Hematopoietic multipotent progenitor cell treated with erythropoietin and hydrocortisone succinate and interleukin-3 and kit ligand, for 15 days (in vitro differentiated cells): Measurements from ENCODE around the gene PRICKLE4.
A peak's percentile ranks its signal among the peaks of the same experiment; 100 is the strongest.

Experiments used
- DNase-seq: peaks from one replicate; pipeline ENCODE4 v3.0.0-alpha.2; 2015; ENCODE audit warnings: low spot score

Gene PRICKLE4

DNA sequence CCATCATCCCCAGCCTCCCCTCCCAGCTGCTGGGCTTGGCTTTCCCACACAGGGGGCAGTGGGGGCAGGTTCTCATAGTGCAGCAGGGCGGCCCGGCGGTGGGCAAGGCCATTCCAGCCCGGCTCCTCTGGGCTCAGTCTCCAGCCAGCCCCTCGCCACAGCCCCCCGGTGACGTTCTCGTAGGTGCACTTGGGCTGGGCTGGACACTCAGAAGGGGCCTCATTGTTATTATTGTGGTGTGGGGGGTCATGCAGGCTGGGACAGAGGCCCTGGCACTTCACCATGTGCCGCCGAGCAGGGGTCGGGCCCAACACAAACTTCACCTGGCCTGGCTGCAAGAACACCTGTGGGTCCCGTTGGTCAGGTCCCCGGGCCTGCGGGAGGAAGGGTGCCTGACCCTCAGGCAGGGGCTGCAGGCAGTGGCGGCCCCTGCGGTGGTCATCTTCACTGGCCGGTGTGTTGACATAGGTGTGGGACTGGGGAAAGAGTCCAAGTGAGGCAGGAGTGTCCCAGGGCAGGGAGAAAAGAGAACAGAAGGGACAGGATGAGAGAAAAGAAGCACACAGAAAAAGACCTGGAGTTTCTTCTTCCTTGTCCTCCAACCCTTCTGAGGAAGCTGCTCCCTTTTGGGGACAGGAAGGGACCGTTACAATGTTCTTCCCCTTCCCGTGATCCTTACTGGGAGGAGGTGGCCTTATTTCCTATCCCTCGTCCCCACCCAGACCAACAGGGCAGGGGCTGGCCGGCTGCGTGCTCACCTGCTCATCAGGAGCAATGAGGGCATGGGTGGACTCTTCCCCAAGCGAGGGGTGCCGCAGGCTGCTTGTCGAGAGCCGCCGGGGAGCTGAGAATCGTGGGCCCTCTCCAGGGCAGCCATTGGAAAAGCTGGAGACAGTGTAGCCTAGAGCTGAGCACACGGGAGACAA, 9.3 kb upstream of the PRICKLE4 start:
- DNase-seq, result no peak

GRCh38 chr6:41774841-41775240, 5.7 kb upstream of the PRICKLE4 start:
- DNase-seq, result no peak

DNA sequence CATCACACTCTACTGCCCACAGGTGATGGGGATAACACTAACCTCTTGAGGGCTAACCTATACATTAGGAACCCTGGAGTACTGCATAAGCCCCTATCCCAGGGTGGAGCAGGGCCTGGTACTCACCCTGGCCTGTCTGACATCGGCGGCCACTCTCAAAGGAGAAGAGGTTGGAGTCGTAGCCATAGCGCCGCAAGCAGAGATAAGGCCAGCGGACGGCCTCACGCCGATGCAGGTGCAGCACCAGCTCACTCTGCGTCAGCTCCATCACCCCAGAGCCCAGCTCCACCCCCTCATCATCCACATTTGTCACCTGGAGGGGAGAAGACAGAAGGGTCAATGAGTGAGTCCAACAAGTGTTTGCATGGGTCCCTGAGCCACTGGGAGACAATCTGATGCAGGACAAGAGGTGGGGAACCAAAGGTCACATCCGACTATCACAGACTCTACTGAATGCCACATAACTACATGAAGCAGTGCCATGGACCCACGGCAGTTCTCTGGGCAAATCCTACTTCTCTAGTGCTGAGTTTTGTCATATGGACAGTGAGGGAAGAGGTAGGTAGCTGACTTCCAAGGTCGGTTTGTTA, 5.2 kb upstream of the PRICKLE4 start:
- no peak for DNase-seq

- no peak for DNase-seq
Measured at GRCh38 chr6:41777551-41778285, 2.9 kb upstream of the PRICKLE4 start.

GRCh38 chr6:41778895-41779294, 1.7 kb upstream of the PRICKLE4 start:
- no peak for DNase-seq

DNA sequence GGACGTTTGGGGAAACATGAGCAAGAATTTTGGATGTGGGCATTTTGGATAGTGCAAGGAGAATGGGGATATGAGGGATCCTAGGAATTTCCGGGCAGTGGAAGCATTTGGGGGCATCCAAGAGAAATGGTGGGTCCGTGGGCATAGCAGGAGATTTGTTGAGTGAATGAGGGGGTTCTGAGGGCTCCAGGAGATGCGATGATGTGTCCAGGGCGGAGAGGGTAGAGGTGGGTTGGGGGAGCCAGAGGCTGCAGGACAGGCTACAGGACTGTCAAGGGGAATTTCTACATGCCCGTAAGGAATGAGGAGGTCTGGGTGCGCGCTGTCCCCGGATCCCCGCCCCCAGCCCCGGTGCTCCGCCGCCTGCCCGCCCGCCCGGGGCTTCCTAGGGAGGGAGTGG, 1.2 kb upstream of the PRICKLE4 start:
- DNase-seq, result no peak

- DNase-seq, result peak; percentile 94
Measured at GRCh38 chr6:41779788-41780550, 613 bp upstream of the PRICKLE4 start, which contains the start of gene FRS3. FRS3 (minus strand) TSS chr6:41779900; CDS start chr6:41776987, 2,913 bp downstream.

DNA sequence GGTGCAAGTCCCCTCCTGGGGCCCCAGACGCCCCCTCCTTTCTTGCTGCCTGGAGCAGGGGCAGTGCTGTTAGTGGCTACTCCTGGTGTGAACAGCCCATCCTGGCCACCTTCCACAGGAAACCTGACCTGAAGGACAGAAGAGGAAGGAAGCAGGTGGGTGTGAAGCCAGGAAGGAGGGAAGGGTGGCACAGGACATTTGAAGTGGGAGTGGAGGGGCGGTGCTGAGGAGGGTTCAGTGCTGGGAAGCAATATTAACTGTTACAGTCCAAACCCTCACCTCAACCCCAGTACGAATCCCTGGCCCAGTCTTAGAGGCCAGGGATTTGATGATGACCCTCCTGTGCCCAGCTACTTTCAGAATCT, 766 bp downstream of the PRICKLE4 start:
- DNase-seq, result no peak

- no peak for DNase-seq
Measured at GRCh38 chr6:41783106-41783780, 2.7 kb downstream of the PRICKLE4 start.

GRCh38 chr6:41784581-41785171, 4.1 kb downstream of the PRICKLE4 start:
- DNase-seq, result no peak

- DNase-seq, result no peak
Measured at GRCh38 chr6:41785254-41785653, 4.7 kb downstream of the PRICKLE4 start.

GRCh38 chr6:41785689-41786450, 5.3 kb downstream of the PRICKLE4 start:
- no peak for DNase-seq

GRCh38 chr6:41786451-41787218, 6.1 kb downstream of the PRICKLE4 start:
- peak; percentile 87 for DNase-seq

- DNase-seq, result peak; percentile 95
Measured at GRCh38 chr6:41787219-41787917, 6.8 kb downstream of the PRICKLE4 start, which contains the start of gene TOMM6. TOMM6 (plus strand) TSS chr6:41787694; CDS start chr6:41787698, 4 bp downstream.

- no peak for DNase-seq
Measured at GRCh38 chr6:41789390-41789724, 8.8 kb downstream of the PRICKLE4 start.

DNA sequence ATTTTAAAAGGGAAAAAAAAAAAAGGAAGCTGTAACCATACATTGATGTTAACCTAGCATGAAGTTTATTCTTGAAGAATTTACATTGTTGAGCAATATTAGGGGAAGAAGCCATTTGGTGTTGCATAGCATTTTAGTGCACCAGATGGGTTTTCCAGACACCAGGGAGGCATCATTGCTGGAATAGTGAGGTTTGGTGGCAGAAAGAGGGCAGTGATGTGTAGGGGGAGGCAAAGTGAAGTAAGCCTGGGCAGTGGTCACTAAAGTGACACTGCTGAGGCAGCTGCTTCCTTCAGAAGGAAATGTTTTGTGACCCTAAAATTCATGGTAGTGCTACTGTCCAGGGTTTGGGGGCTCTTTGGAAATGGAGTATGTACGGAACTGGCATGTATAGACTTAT, 9.5 kb downstream of the PRICKLE4 start:
- DNase-seq, result no peak

GRCh38 chr6:41791305-41791704, 10.7 kb downstream of the PRICKLE4 start:
- DNase-seq, result no peak

- DNase-seq, result no peak
Measured at GRCh38 chr6:41791984-41792383, 11.4 kb downstream of the PRICKLE4 start.

DNA sequence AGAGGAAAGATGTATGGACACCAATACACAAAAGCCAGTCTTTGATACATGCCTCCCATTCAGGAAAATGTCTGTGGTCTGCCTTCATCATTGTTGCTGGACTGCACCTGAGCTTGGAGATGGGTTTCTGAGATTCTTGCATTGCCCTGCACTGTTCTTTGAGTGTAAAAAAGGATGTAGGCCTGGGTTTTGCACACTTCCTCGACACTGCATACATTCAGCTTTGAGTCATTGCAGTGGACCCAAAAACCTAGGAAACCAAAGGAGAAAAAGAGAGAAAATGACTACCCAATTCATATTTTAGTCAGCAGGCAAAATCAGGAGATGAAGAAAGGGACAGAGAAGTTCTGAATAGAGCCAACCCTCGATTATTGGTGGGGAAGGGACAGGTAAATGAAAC, 15.9 kb downstream of the PRICKLE4 start:
- no peak for DNase-seq
